NCI-H2029 (cell line): Measurements from ENCODE around the gene RUNX1.

Experiments used
- DNase-seq: peaks from one replicate; lab custom pipeline; 2025; lab: John Stamatoyannopoulos, UW

RUNX1 gene

DNA sequence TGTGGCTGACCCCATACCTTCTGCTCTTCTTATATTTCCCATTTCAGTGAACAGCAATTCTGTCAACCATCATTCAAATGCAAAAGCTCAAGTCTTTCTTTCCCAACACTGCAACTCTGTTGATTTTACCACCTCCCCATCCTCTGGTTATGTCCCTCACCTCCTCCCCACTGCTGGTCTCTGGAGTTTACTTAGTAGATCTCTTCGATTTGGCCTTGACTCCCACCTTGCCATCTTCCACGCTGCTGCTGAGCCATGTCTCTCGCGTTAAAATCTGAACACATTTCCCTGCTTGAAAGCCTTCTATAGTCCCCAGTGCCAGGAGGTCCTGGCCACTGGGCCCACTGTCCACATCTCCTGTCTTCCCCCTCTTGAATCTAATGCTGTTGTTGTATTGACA lies 125.5 kb downstream of the RUNX1 start:
- DNase-seq = no peak

DNA sequence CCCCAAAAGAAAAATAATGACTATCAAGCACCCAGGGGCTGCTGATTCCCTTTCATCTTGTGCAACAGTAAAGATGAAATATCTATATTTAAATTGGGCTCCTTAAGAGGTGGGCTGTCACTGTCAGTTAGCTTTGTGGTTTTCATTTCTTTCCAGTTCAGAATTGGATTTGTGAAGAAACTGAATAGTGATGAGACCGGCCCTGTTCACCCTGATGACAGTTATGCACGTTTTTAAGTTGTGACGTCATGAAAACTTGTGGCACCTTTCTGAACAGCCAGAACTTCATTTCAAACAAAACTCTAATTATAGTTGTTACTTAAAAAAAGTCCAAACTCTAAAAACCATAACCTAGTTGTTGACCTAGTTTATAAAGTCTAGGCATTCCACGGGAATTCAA lies 125.9 kb downstream of the RUNX1 start:
- no peak for DNase-seq

DNA sequence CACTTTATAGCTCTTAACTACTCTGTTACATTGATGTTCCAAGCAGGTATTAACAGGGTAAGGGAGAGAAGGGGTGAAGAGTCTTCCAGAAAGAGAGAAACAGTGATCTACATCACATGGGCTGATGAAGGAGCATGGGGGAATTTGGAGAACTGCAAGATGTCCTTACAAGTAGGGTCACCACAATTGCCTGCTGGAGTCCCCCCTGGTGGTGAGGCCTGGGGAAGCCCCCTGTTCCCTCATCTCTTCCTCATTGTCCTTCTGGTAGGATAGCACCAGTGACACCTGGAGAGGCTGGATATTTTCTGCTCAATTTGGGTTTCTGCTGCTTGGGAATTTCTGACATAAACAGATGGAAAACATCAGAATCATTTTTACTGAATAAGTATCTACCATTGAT lies 126.6 kb downstream of the RUNX1 start:
- no peak for DNase-seq

DNA sequence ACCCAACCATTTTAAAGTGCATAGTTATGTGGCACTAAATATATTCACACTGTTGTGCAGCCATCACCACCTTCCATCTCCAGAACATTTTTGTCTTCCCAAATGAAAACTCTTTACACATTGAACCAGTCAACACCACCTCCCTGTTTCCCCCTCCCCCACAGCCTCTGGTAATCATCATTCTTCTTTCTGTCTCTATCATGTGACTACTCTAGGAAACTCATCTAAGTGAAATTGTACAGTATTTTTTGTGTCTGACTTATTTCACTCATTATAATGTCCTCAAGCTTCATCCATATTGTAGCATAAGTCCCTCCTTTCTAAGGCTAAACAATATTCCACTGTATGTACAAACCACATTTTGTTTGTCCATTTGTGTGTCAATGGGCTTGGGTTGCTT lies 128.0 kb downstream of the RUNX1 start:
- DNase-seq = no peak

DNA sequence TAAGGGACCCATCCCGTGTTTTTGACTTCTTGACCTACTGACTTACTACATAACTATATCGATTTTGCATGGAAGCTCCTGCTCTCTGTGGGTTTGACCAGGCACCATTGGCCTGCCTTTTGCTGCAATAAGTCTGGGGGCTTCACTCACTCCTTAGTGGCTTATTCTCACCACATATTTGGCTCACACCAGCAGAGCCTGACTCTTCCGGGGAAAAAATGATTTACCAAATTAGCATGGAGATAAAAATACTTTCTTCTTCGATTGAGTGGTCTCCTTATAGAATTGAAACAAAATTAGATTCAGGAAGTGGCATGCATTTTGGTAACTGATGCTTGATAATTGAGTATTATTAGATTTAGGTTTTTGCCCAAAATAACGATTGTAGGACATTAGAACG lies 129.7 kb downstream of the RUNX1 start:
- DNase-seq = no peak

DNA sequence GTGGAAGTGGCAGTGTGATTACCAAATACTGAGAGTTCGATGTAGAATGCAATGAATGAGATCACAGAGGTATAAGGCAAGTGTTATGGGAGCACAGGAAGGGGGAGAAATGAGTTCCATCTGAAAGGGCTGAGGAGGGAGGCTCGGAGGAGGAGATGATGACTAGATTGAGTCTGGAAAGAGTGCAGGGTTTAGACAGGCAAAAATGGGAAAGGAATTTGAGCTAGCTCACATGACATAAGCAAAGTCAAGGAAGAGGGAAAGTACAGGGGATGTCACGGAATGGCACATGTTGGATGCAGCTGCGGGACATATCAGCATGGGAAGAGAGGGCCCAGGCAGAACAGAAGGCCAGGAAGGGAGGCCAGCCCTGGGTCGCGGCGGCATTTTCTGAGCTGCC lies 132.7 kb downstream of the RUNX1 start:
- no peak for DNase-seq

DNA sequence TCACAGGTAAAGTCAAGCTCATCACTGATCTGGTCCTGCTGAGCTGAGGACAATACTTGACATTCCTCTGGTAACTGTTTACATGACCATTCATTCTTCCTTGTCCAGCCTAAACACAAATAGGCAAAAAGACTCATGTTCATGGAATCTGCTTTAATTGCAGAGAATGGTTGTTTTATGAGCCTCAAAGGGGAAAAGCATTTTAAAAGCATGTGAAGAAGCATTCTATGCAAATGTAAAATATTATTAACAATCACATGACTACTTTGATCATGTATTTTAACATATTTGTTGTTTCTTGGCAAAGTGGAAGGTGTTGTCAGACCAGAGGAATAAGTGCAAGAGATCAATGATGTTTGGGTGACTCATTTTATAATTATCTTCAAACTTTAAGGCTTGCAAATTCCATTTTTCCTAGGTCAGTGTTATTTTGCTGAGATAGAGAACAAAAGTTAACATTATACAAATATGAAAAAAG lies 133.7 kb downstream of the RUNX1 start:
- no peak for DNase-seq

DNA sequence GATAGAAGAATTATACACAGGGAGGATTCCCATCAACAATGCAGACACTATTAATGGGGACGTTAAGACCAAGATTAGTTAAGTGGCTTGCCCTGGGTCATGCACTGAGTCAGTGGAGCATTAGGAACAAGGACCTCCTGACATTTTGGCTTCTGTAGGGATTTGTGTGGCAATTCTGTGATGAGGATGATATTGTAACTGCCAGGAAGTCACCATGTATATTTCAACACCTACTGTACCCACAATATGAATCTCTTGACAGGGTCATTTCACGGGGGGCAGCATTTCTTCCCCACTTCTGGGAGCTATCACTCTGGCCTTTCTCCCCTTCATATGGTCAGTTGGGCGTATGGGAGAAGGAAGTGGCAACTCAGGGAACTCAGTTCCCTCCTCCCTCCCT lies 134.9 kb downstream of the RUNX1 start:
- no peak for DNase-seq

DNA sequence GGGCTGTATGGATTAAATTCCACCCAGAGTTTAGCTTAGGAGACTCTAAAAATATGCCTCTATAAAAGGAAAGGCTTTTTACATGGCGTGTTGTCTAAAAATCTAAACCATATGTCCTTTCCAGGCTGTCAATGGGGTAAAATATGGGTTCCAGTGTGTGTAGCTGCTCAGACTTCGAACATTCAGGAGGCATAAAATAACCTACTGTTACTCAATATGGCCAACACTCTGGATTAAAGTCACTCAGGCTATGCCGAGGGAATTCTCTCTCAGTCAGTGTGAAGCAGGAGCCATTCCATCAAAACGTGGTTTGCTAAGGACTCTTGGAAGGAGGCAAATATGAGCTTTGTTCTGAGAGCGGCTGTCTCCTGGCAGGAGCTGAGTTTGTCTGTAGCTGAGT lies 135.3 kb downstream of the RUNX1 start:
- no peak for DNase-seq

DNA sequence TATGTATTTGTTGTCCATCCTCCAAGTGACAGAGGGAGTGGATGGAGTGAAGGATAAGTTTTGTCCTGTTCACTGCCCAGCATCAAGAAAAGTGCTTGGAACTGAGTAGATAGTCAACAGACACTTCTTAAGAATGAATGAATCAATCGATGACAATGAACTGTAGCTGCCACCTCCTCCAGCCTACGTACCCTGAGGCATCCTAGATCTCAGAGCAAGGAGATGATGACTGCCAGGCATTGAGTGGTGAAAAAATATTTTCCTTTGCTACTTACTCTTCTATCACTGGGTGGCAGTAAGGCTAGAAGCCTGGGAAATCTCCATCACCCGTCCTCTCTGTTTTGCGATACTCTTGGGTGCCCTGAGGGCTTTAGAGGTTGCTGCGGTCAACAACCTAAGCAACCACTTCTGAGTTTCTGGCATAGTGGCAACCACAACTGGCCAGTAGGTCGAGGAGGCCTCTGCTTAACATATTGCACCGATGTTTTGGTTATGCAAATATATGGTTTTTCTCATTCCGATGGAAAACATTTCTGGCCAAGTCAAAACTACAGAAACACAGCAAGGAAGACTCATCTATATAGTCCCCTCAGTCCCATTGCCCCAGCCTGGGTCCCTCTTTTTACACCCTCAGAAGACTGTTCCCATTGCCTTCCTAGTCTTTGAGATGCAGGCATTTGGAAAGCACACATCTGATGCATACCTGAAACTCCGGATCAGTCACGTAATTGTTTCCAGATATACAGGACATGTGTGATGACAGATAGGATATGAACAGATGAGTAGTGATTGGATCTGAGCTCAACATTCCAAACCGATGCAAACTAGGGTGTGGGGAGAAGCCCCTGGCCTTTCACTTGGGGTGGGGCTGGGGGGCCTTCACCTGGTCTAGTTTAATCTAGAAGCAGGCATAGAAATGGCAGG lies 136.8 kb downstream of the RUNX1 start:
- DNase-seq = no peak

DNA sequence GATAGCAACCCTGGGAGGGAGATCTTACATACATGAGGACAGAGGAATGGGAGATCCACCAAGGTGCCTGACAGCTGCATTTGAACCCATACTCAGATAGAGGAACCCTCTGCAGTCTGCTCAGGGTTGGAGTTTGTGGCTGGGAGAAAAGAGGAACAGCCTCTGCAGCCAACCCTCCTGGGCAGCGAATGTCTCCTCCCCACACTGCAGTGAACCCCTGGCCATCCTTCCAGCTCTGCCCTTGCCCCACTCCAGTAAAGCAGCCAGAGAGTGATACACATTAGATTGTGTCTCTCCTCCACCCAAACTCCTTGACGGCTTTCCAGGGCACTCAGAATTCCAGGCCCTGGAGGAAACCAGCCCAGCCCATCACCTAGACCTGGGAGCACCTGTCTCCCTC lies 137.7 kb downstream of the RUNX1 start:
- no peak for DNase-seq

DNA sequence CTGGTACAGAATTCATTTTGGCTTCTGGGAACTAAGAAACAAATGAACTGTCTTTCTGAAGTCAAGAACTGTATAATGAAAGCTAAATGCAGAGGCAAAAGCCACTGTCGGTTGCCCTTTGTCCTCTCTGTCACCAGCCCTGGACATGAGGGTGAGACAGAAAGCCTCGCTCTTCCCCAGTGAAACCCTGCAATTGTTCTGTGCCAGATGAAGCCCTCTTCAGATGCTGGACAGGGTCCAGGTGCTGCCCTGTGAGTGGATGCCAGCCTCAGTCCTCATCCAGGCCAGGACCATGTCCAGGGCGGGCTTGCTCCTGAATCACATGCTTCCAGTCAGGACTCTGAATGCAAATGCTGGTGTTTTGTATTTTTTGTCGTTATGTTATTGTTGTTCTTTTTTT lies 138.7 kb downstream of the RUNX1 start:
- peak; percentile 59 for DNase-seq

DNA sequence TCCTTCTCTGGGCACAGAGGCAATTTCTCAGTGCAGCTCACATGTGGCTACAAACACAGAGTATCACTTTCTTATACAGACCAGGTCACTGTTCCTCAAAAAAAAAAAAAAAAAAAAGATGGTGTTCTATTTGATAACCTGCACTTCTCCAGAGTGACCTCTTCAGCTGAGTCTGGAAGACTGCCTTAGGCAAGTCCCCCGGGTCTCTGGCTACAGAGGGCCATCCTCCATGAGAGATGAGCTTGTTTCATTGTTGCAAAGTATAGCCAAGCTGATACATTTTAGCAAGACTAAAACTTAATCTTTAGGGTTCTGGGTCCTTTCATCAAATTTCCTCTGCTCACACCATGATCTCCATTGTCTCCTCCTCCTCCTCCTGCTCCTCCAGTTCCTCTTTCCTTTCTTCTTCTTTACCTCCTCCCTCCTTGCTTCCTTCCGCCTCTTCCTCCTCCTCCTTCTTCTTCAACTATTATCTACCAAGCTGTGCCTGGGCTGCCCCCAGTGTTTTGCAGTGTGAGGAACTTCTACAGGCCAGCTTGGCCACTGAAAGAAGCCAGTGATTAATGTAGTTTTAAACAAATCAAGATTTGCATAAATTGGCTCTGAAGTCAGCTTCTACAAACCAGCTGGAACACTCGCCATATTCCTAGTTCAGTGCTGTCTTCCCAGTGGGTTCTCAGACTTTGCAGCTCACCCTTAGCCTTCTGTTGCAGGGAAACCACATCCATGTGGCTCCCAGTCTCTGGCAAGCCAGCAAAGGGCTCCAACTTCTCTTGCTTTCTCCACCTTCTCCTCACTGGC lies 139.4 kb downstream of the RUNX1 start:
- DNase-seq = no peak

DNA sequence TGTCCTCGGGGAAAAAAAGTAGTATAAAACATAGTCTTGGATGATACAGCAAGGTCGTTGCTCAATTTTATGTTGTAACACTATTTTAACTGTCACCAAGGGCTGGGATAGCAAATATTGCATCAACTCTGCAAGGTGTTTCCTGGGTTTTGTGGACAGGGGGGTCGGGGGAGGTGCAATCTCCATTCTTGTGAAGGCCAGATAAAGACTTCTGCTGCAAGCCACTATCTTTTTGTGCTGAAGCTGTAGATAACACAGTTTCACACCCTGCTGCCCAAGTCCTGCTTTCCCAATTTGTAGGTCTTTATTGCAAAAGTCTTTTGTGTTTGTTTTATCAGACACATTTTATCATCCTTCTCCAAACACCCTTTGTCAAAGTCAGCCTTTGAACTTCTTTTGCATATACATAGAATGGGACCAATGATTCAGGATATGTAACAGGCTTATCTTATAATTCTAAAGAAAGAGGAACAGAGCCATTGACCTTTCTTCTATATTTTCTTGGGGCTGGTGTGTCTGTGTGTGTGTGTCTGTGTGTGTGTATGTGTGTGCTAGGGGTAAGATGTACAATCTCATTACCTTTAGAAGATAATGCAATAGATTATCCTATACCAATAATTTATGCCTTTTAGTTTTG lies 140.6 kb downstream of the RUNX1 start:
- DNase-seq = no peak

DNA sequence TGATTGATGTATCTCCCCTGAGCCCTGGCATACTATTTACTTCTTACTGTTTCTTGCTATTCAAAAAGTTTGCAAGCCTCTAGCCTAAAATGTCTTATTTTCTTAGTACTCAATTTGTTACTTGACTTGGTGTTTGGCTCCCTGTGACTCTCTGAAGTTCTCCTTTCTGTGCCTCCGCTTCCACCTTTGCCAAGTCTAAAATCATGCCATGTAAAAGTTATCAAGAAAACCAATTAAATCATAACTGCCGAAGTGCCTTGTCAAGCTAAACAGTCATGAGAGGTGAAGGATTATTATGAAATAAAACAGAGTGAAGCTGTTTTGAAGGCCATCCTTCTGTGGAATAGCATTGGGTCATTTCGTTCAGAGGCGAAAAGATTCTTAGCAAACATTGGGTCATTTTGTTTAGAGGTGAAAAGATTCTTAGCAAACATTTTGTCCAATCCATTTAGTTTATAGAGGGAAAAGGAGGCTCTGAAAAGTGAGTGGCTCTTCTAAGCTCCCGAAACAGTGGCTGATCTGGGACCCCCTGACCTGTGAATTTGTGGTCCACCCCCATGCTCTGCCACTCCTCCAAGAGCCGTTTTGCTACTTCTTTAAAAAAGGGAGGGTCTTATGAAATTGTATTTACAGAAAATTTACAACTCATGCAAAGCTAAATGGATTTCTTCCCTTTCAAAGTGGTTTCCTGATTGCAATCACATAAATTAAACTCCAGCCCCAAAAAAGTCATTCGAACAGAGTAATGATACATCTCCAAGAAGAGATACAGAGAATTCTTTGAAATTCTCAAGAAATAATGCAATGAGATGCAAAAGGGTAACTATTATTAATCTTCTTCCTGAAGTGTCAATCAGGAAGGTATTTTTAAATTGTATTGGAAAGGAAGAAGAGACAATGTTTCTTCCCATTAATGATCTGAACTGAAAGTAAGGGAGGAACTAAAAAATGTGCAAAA lies 141.4 kb downstream of the RUNX1 start:
- DNase-seq = no peak

DNA sequence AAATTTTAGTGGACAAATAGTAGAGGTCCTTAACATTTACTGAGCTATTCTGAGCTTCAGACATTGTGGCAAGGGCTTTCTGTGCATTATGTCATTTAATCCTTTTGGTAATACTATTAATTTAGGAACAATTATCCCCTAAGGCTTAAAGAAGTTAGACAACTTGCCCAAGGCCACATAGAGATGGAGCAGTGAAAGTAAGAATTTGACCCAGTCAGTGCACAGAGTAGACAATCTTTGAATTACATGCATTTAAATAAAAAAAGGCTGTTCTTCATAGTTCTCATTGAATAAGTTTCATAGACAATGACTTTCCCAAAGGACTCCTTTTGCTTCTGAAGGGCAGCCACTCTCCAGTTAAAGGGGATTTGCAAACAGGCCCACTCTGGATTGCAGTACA lies 142.7 kb downstream of the RUNX1 start:
- no peak for DNase-seq

DNA sequence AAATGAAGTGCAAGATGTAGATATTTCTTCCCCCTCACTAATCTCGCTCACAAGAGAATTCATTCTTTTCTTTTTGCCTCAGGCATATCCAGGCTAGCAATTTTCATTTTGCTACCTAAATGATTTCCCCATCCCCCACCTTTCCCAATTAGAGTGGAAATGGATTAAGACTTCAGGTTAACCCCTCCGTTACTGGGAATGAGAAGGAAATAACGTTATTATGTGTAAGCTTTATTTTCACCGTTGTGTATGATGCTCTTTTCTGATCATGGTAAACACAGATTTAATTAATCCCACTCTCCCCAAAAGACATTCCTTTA lies 143.9 kb downstream of the RUNX1 start:
- no peak for DNase-seq

DNA sequence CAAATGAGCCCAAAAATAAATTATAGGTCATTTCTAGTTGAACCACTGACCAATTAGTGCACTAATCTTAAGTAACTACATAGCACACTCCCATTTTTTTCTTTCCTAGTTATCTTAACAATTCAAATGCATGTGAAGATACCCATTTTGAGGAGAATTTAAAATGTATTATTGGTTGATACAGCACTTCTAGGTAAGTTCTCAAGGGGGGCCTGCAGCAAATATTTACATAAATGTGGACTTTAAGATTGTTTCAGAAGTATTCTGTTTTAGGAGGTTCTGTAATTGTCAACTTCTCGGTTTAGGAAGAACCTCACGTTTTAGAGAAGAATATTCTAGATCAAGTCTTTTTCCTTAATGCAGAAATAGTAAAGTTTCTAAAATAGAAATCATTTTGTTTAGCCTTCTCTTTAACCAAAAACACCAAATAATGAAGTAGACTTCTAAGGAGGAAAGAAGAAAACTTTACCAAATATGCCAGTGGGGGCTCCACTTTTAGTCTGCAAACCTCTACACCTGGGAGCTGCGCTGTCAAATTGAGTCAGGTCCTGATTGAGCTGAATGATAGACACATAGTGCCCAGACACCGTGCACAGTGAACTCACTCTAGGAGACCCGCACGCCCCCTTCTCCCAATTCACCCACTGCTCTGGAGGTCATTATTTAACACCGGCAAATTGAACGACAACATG lies 144.4 kb downstream of the RUNX1 start:
- no peak for DNase-seq

DNA sequence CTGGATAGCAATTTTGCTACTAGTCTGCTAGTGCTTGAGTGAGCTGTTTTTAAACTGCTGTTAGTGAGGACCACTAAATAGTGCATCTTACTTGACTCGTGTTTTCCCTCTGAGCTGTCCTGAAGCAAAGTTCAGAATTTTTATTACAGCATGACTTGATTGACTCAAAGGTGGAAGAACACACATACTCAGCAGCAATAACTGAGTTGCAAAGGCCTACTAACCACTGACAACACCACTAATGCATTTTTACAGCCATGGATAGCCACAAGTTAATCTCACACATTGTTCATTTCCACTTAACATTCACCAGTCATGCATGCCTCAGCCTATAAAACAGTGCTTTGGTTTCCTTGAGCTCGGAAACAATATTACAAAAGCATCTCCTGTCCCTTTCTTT lies 148.7 kb downstream of the RUNX1 start:
- no peak for DNase-seq

DNA sequence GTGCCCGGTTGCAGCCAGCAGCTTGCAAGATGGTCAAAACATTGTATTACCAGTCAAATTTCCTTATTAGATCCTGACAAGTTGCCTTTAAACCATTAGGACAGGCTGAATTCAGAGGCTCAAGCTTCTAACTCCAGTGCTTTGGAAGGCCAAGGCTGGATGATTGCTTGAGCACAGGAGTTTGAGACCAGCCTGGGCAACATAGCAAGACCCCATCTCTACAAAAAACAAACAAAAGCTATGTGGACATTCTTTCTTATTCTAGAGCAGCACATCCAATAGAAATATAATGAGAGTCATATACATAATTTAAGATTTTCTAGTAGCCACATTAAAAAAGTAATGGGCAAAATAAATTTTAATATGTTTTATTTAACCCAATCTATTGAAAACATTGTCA lies 149.3 kb downstream of the RUNX1 start:
- DNase-seq = no peak

DNA sequence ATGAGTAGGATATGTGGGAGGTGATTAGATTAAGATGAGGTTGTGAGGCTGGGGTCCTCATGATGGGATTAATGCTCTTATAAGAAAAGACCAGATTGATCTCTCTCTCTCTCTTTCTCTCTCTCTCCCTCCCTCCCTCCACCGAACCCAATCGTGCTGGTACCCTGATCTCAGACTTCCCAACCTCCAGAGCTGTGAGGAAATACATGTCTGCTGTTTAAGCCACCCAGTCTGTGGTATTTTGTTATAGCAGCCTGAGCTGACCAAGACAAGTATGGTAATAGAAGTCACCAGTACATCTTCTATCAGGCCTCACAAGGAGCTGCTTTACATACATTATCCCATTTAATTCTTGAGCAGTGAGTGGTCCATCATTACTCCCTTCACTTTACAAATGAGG lies 149.8 kb downstream of the RUNX1 start:
- DNase-seq = no peak
